PC-9 (cell line): Measurements from ENCODE around the gene EHD4. TPM values are rescaled to one million over a fixed set of nuclear protein-coding genes. Genes with fewer than 3 reads are reported as not detected.

ENCODE experiments used
- BruUV-seq: library from RNA; stranded (reverse); fragments of 400-500 nt; replicated peaks from 2 replicates; lab custom pipeline; 2021; lab: Mats Ljungman, UMichigan
- CTCF ChIA-PET: fragments of 300-600 bp; sonication (Branson Sonifier 250); formaldehyde crosslinking; loops from one replicate; lab custom pipeline; 2022; ENCODE audit warnings: antibody characterized with exemption; lab: Charles Lee
- POLR2A ChIA-PET: fragments of 300-600 bp; sonication (Branson Sonifier 250); formaldehyde crosslinking; loops from one replicate; lab custom pipeline; 2022; ENCODE audit warnings: antibody characterized with exemption; ENCODE audit not compliant: unreplicated experiment; lab: Charles Lee
- DNase-seq, 2 experiments: peaks; one replicate each; pipeline versions ENCODE4 v3.0.0 to v3.0.0-alpha.2; 2015 to 2022; ENCODE audit warnings: mixed read lengths in 1 of 2
- H2AFZ ChIP-seq: fragments of 200-600 bp; sonication (generic); 2 replicates; pipeline ENCODE4 v1.8.1; 2017; ENCODE audit warnings: antibody characterized with exemption
- H3F3A ChIP-seq: fragments of 200-600 bp; sonication (generic); 2 replicates; pipeline ENCODE4 v1.8.1; 2017; ENCODE audit warnings: antibody characterized with exemption, mild to moderate bottlenecking, low read depth; ENCODE audit not compliant: insufficient read depth
- H3K27ac ChIP-seq: fragments of 200-600 bp; sonication (generic); 2 replicates; pipeline ENCODE4 v1.6.1; 2016; ENCODE audit warnings: mixed run types
- H3K27me3 ChIP-seq: fragments of 200-600 bp; sonication (generic); 2 replicates; pipeline ENCODE4 v1.6.1; 2016; ENCODE audit warnings: low read depth, mixed run types; ENCODE audit not compliant: insufficient read depth
- H3K36me3 ChIP-seq: fragments of 200-600 bp; sonication (generic); 2 replicates; pipeline ENCODE4 v1.6.1; 2016; ENCODE audit warnings: low read depth, mixed run types
- H3K4me1 ChIP-seq: fragments of 200-600 bp; sonication (generic); replicated peaks from 2 replicates; pipeline ENCODE4 v1.6.1; 2016; ENCODE audit warnings: mixed run types; ENCODE audit not compliant: insufficient read depth
- H3K4me2 ChIP-seq: fragments of 200-600 bp; sonication (generic); 2 replicates; pipeline ENCODE4 v1.6.1; 2017; ENCODE audit warnings: mixed run types
- H3K4me3 ChIP-seq: fragments of 200-600 bp; sonication (generic); 2 replicates; pipeline ENCODE4 v1.6.1; 2016; ENCODE audit warnings: mixed run types
- H3K79me2 ChIP-seq: fragments of 200-600 bp; sonication (generic); 2 replicates; pipeline ENCODE4 v1.6.1; 2017; ENCODE audit warnings: low read depth, mixed run types
- H3K9me2 ChIP-seq: fragments of 200-600 bp; sonication (generic); 2 replicates; pipeline ENCODE4 v1.8.1; 2017; ENCODE audit warnings: mild to moderate bottlenecking; ENCODE audit not compliant: insufficient read depth
- H3K9me3 ChIP-seq: fragments of 200-600 bp; sonication (generic); 2 replicates; pipeline ENCODE4 v1.8.1; 2016; ENCODE audit warnings: low read depth; ENCODE audit not compliant: insufficient read depth
- H4K20me1 ChIP-seq: fragments of 200-600 bp; sonication (generic); 2 replicates; pipeline ENCODE4 v1.8.1; 2017; ENCODE audit not compliant: insufficient read depth
- EZH2 ChIP-seq: fragments of 200-600 bp; sonication (generic); IDR thresholded peaks from 2 replicates; pipeline ENCODE4 v1.8.0; 2017; ENCODE audit warnings: antibody characterized with exemption, low read depth
- intact Hi-C: fragments of 100-400 bp; cut with micrococcal nuclease; formaldehyde crosslinking; loops from one replicate; pipeline ENCODE4 v1.10.0; 2022; ENCODE audit not compliant: unreplicated experiment
- total RNA-seq: library from RNA; stranded (reverse); gene quantifications from 2 replicates; pipeline ENCODE4 v1.2.3, GENCODE V29; 2021
- TF ChIP-seq, protein P1 (sequence below): fragments of 200-600 bp; sonication (generic); conservative IDR thresholded peaks from 2 replicates; pipeline ENCODE4 v1.6.1; 2017; ENCODE audit warnings: mixed run types, antibody characterized with exemption, mild to moderate bottlenecking, moderate library complexity

EHD4 gene
- total RNA-seq, 1 experiment from 2014 or later: 18.1 TPM

- Histone ChIP-seq H3K9me3 (no peaks in the 10 kb centered on the region), H3K36me3 (no peaks in the 10 kb centered on the region), H3K79me2 (no peaks in the 10 kb centered on the region), H3K4me3 (no peak overlapping the region), H3K27me3 (no peaks in the 10 kb centered on the region), H2AFZ (no peak overlapping the region), H4K20me1 (no peaks in the 10 kb centered on the region; the same call in 1 of the 2 replicates), H3K4me2 (no peak overlapping the region), H3K9me2 (no peaks in the 10 kb centered on the region), H3K4me1 (peaks cover 17% of the 10 kb centered on the region), H3K27ac (no peak overlapping the region), H3F3A (0 out of 2 replicates have a peak, but pooled peaks cover 5% of the 10 kb centered on the region)
- no TSS peak for BruUV-seq
- ChIA-PET POLR2A (no interaction called here), CTCF (interaction anchor here (0.5 kb wide), 1 partner anchor 781 kb away, joined by 4 read pairs; no protein-coding TSS in a partner anchor)
- DNase-seq: no peak
- TF ChIP-seq, protein P1, sequence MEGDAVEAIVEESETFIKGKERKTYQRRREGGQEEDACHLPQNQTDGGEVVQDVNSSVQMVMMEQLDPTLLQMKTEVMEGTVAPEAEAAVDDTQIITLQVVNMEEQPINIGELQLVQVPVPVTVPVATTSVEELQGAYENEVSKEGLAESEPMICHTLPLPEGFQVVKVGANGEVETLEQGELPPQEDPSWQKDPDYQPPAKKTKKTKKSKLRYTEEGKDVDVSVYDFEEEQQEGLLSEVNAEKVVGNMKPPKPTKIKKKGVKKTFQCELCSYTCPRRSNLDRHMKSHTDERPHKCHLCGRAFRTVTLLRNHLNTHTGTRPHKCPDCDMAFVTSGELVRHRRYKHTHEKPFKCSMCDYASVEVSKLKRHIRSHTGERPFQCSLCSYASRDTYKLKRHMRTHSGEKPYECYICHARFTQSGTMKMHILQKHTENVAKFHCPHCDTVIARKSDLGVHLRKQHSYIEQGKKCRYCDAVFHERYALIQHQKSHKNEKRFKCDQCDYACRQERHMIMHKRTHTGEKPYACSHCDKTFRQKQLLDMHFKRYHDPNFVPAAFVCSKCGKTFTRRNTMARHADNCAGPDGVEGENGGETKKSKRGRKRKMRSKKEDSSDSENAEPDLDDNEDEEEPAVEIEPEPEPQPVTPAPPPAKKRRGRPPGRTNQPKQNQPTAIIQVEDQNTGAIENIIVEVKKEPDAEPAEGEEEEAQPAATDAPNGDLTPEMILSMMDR: no peak
- TF ChIP-seq EZH2: no peak
- intact Hi-C loops: no loop called here
These were observed 25.4 kb downstream of the EHD4 start for GRCh38 chr15:41946970-41947369.

GRCh38 chr15:41945731-41946130, 26.6 kb downstream of the EHD4 start:
- Histone ChIP-seq H3K4me1 (peaks cover 17% of the 10 kb centered on the region), H3K27ac (no peak overlapping the region), H3K36me3 (no peaks in the 10 kb centered on the region), H3F3A (0 out of 2 replicates have a peak, but pooled peaks cover 10% of the 10 kb centered on the region), H3K79me2 (no peaks in the 10 kb centered on the region), H4K20me1 (no peaks in the 10 kb centered on the region; the same call in 1 of the 2 replicates), H3K27me3 (no peaks in the 10 kb centered on the region), H3K9me2 (no peaks in the 10 kb centered on the region), H3K9me3 (no peaks in the 10 kb centered on the region), H2AFZ (no peak overlapping the region), H3K4me2 (no peak overlapping the region), H3K4me3 (no peak overlapping the region)
- ChIA-PET POLR2A (no interaction called here), CTCF (no interaction called here)
- TF ChIP-seq, protein P1: no peak
- no peak for TF ChIP-seq EZH2
- DNase-seq: no peak
- intact Hi-C loops: no loop called here
- no TSS peak for BruUV-seq

DNA sequence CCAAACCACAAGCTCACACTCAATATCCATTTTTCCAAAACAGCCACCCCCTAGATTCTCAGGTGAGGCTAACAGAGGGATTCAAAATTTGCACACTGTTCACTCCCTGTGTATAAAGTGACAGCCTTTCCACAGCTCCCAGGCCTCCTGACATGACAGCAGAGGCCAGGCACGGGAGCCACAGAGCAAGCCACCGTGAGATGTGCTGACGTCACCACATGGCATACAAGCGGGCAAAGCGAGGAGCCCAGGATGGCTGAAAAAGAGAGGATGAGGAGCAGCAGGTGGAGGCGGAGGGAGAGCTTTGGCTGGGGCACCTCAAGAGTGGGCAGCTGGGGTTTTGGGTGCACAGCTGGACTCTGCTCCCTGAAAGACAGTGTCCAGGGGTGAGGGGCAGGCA, 27.1 kb downstream of the EHD4 start:
- no peaks in the 10 kb centered on the region for H3K36me3 ChIP-seq
- H3K79me2 ChIP-seq: no peaks in the 10 kb centered on the region
- peaks cover 17% of the 10 kb centered on the region for H3K4me1 ChIP-seq
- no peak overlapping the region for H2AFZ ChIP-seq
- H3K27me3 ChIP-seq: no peaks in the 10 kb centered on the region
- no peak overlapping the region for H3K27ac ChIP-seq
- TF ChIP-seq, protein P1: no peak
- no peak for TF ChIP-seq EZH2
- H3K9me3 ChIP-seq: no peaks in the 10 kb centered on the region
- intact Hi-C loops: no loop called here
- POLR2A ChIA-PET: no interaction called here
- DNase-seq: no peak
- no TSS peak for BruUV-seq
- H3K9me2 ChIP-seq: no peaks in the 10 kb centered on the region
- H3F3A ChIP-seq: 0 out of 2 replicates have a peak, but pooled peaks cover 10% of the 10 kb centered on the region
- CTCF ChIA-PET: no interaction called here
- H3K4me2 ChIP-seq: no peak overlapping the region
- H4K20me1 ChIP-seq: no peaks in the 10 kb centered on the region; the same call in 1 of the 2 replicates
- no peak overlapping the region for H3K4me3 ChIP-seq
